ENCODE data around the gene ODAD4. TPM values are rescaled to one million over a fixed set of nuclear protein-coding genes. Genes with fewer than 3 reads are reported as not detected.

The ODAD4 gene
- total RNA-seq, 1 experiment from 2014 or later = 0.98 TPM

GRCh38 chr17:41915566-41915965, 14.9 kb upstream of the ODAD4 start:
- peaks cover 24 to 35% of the 10 kb centered on the region in 2 experiments; a peak in 3 of 4 replicates for H3K36me3 ChIP-seq (ENCODE audit: control insufficient read depth in 1 of 2, insufficient read depth in 2 of 2, low read length in 2 of 2)
- H2AFZ ChIP-seq (ENCODE audit: low read depth, low read length, poor library complexity, severe bottlenecking) = no peak overlapping the region
- no peaks in the 10 kb centered on the region for H3K9me2 ChIP-seq (ENCODE audit: insufficient read depth)
- H4K20me1 ChIP-seq (ENCODE audit: insufficient read depth) = no peaks in the 10 kb centered on the region
- DNase-seq (ENCODE audit: low read depth, low spot score) (no peak), ATAC-seq (no peak)
- no peak overlapping the region for H3K4me2 ChIP-seq (ENCODE audit: low read length)
- H3K27me3 ChIP-seq (ENCODE audit: insufficient read depth, low read length) = no peaks in the 10 kb centered on the region
- H3K79me2 ChIP-seq (ENCODE audit: insufficient read depth, low read length) = peaks cover 81% of the 10 kb centered on the region
- ChIA-PET CTCF (no interaction called here), RAD21 (ENCODE audit: low non-redundant PET in 1 of 2, low total read pairs in 2 of 2, uncharacterized antibody in 2 of 2, unreplicated experiment in 2 of 2) (no interaction called here), POLR2A (no interaction called here)
- intact Hi-C loops (cut with micrococcal nuclease) = no loop called here
- H3K4me3 ChIP-seq (replicated peaks in 1 of 2; ENCODE audit: low read depth in 1 of 2, low read length in 2 of 2) = no peak overlapping the region
- H3K27ac ChIP-seq (ENCODE audit: low read depth, low read length) = no peak overlapping the region
- peaks cover 20 to 40% of the 10 kb centered on the region in 2 experiments for H3K4me1 ChIP-seq (ENCODE audit: control insufficient read depth in 1 of 2, insufficient read depth in 2 of 2, low read length in 2 of 2)
- no peaks in the 10 kb centered on the region for H3K9me3 ChIP-seq (ENCODE audit: control insufficient read depth in 1 of 2, insufficient read depth in 1 of 2, low read depth in 1 of 2, low read length in 2 of 2)
- TF ChIP-seq, protein P1, sequence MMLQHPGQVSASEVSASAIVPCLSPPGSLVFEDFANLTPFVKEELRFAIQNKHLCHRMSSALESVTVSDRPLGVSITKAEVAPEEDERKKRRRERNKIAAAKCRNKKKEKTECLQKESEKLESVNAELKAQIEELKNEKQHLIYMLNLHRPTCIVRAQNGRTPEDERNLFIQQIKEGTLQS (IDR thresholded peaks at IDR 0.05) = no peak
- TF ChIP-seq CEBPB (IDR thresholded peaks at IDR 0.05; ENCODE audit: low read depth) (no peak), SIN3A (IDR thresholded peaks at IDR 0.05; ENCODE audit: low read depth) (no peak)
- H3K9ac ChIP-seq (ENCODE audit: low read length) = no peak overlapping the region
- no TSS peak for BruUV-seq (replicated peaks)

DNA sequence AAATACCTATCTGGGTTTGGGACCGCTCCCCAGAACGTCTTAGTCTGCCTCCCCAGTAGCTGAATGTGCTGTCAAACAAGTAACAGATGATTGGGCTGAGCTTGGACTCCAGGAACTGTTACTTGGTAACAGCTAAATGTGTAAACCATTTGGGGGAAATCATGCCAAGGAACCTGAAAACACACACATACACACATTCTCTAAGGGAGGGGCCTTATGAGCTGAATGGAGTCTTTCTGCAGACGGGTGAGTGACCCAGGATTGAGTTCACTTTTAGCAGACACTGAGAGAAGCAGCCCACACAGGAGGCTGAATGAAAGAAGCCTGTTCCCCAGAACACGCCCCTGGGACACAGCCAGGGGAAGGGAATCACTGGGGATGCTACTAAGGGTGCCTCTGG, 13.2 kb upstream of the ODAD4 start:
- H3K79me2 ChIP-seq (ENCODE audit: insufficient read depth, low read length) = peaks cover 66% of the 10 kb centered on the region
- no peaks in the 10 kb centered on the region for H4K20me1 ChIP-seq (ENCODE audit: insufficient read depth)
- peak overlapping the region; percentile 100 for H3K4me2 ChIP-seq (ENCODE audit: low read length)
- CTCF ChIA-PET = no interaction called here
- TF ChIP-seq POLR2AphosphoS5 (IDR thresholded peaks at IDR 0.05; ENCODE audit: low read depth, low read length) = no peak
- no peak for TF ChIP-seq ZBTB33 (IDR thresholded peaks at IDR 0.05; ENCODE audit: extremely low read depth, insufficient replicate concordance, low read length)
- peak overlapping the region; percentile 99 for H3K9ac ChIP-seq (ENCODE audit: low read length)
- intact Hi-C loops (cut with micrococcal nuclease) = no loop called here
- DNase-seq (ENCODE audit: low read depth, low spot score) = no peak
- peaks cover 14 to 21% of the 10 kb centered on the region in 2 experiments; a peak in 3 of 4 replicates for H3K36me3 ChIP-seq (ENCODE audit: control insufficient read depth in 1 of 2, insufficient read depth in 2 of 2, low read length in 2 of 2)
- POLR2A ChIA-PET = interaction anchor here (1.7 kb wide), 1 partner anchor 8 kb away, joined by 3 read pairs; no protein-coding TSS in a partner anchor
- ATAC-seq = no peak
- H2AFZ ChIP-seq (ENCODE audit: low read depth, low read length, poor library complexity, severe bottlenecking) = no peak overlapping the region
- H3K4me3 ChIP-seq (replicated peaks in 1 of 2; ENCODE audit: low read depth in 1 of 2, low read length in 2 of 2) = peak overlapping the region; percentile 99
- H3K27me3 ChIP-seq (ENCODE audit: insufficient read depth, low read length) = no peaks in the 10 kb centered on the region
- peaks cover 21 to 38% of the 10 kb centered on the region in 2 experiments for H3K4me1 ChIP-seq (ENCODE audit: control insufficient read depth in 1 of 2, insufficient read depth in 2 of 2, low read length in 2 of 2)
- H3K27ac ChIP-seq (ENCODE audit: low read depth, low read length) = no peak overlapping the region; the same call in 1 of the 2 replicates
- H3K9me3 ChIP-seq (ENCODE audit: control insufficient read depth in 1 of 2, insufficient read depth in 1 of 2, low read depth in 1 of 2, low read length in 2 of 2) = no peaks in the 10 kb centered on the region
- H3K9me2 ChIP-seq (ENCODE audit: insufficient read depth) = no peaks in the 10 kb centered on the region
- RAD21 ChIA-PET (ENCODE audit: low non-redundant PET in 1 of 2, low total read pairs in 2 of 2, uncharacterized antibody in 2 of 2, unreplicated experiment in 2 of 2) = no interaction called here
- BruUV-seq (replicated peaks) = no TSS peak
